Astrocyte (in vitro differentiated cells and primary cell): Measurements from ENCODE around the gene AQP6. TPM values are rescaled to one million over a fixed set of nuclear protein-coding genes. Genes with fewer than 3 reads are reported as not detected.
"Not testable (repeated sequence)": the region's sequence is repeated elsewhere in the genome, so short reads cannot be mapped to it uniquely, and the experiment has no call there.

ENCODE experiments used
- DNase-seq: peaks from one replicate; pipeline ENCODE4 v3.0.0-alpha.2; 2010; ENCODE audit warnings: low read depth
- FAIRE-seq: peaks from 2 replicates; lab custom pipeline; 2011; peaks lifted over from hg19 to GRCh38; lab: Jason Lieb, UNC
- H2AFZ ChIP-seq: 2 replicates; pipeline ENCODE4 v1.6.0; 2012; ENCODE audit warnings: low read depth, low read length, inconsistent platforms
- H3K27ac ChIP-seq: 2 replicates; pipeline ENCODE4 v1.5.1; 2011; ENCODE audit warnings: low read depth, low read length, inconsistent platforms
- H3K27me3 ChIP-seq: 2 replicates; pipeline ENCODE4 v1.6.0; 2011; ENCODE audit warnings: low read length, inconsistent platforms; ENCODE audit not compliant: insufficient read depth
- H3K36me3 ChIP-seq: 2 replicates; pipeline ENCODE4 v1.5.1; 2011; ENCODE audit warnings: low read length, inconsistent platforms; ENCODE audit not compliant: insufficient read depth
- H3K4me1 ChIP-seq: 2 replicates; pipeline ENCODE4 v1.5.1; 2011; ENCODE audit warnings: low read length, inconsistent platforms; ENCODE audit not compliant: insufficient read depth
- H3K4me2 ChIP-seq: 2 replicates; pipeline ENCODE4 v1.6.0; 2012; ENCODE audit warnings: low read length, inconsistent platforms
- H3K4me3 ChIP-seq: 2 replicates; pipeline ENCODE4 v1.5.1; 2011; ENCODE audit warnings: low read depth, mild to moderate bottlenecking, low read length, inconsistent platforms; ENCODE audit not compliant: insufficient read depth
- H3K79me2 ChIP-seq: 2 replicates; pipeline ENCODE4 v1.6.0; 2012; ENCODE audit warnings: mild to moderate bottlenecking, low read length, inconsistent platforms; ENCODE audit not compliant: insufficient read depth
- H3K9ac ChIP-seq: 2 replicates; pipeline ENCODE4 v1.6.0; 2012; ENCODE audit warnings: mild to moderate bottlenecking, low read length, inconsistent platforms
- H3K9me3 ChIP-seq: 2 replicates; pipeline ENCODE4 v1.5.1; 2012; ENCODE audit warnings: low read depth, mild to moderate bottlenecking, low read length, inconsistent platforms; ENCODE audit not compliant: insufficient read depth
- H4K20me1 ChIP-seq: 2 replicates; pipeline ENCODE4 v1.6.0; 2012; ENCODE audit warnings: low read length, inconsistent platforms; ENCODE audit not compliant: insufficient read depth
- H3K27ac Mint-ChIP-seq: one replicate; pipeline ENCODE4 v1.8.0; 2021; ENCODE audit warnings: mild to moderate bottlenecking, mixed read lengths; ENCODE audit not compliant: unreplicated experiment
- H3K27me3 Mint-ChIP-seq: one replicate; pipeline ENCODE4 v1.8.0; 2021; ENCODE audit warnings: low read depth, mixed read lengths; ENCODE audit not compliant: unreplicated experiment
- H3K36me3 Mint-ChIP-seq: one replicate; pipeline ENCODE4 v1.8.0; 2021; ENCODE audit warnings: low read depth, mixed read lengths; ENCODE audit not compliant: unreplicated experiment
- H3K4me1 Mint-ChIP-seq: one replicate; pipeline ENCODE4 v1.8.0; 2021; ENCODE audit warnings: low read depth, mixed read lengths; ENCODE audit not compliant: unreplicated experiment
- H3K4me3 Mint-ChIP-seq: one replicate; pipeline ENCODE4 v1.8.0; 2021; ENCODE audit warnings: mild to moderate bottlenecking, moderate library complexity, mixed read lengths; ENCODE audit not compliant: unreplicated experiment
- H3K9me3 Mint-ChIP-seq: one replicate; pipeline ENCODE4 v1.8.0; 2021; ENCODE audit warnings: mild to moderate bottlenecking, mixed read lengths; ENCODE audit not compliant: unreplicated experiment
- CTCF ChIP-seq: IDR thresholded peaks from 2 replicates; pipeline ENCODE4 v1.5.1; 2011; ENCODE audit warnings: low read depth, mild to moderate bottlenecking, inconsistent platforms, low read length, moderate library complexity; ENCODE audit not compliant: insufficient read depth
- EZH2 ChIP-seq: IDR thresholded peaks from 2 replicates; pipeline ENCODE4 v1.6.1; 2012; ENCODE audit warnings: mild to moderate bottlenecking, low read length, inconsistent platforms; ENCODE audit not compliant: insufficient read depth
- total RNA-seq: library from RNA; stranded (reverse); gene quantifications from 2 replicates; pipeline ENCODE4 v1.2.1, GENCODE V29; 2021

Gene AQP6
- total RNA-seq, 1 donor from 2014 or later, result not detected

- no peaks in the 10 kb centered on the region for H3K9me3 ChIP-seq
- peaks cover 7% of the 10 kb centered on the region for H3K36me3 Mint-ChIP-seq
- no peak overlapping the region for H3K4me3 ChIP-seq
- H2AFZ ChIP-seq, result no peak overlapping the region
- H4K20me1 ChIP-seq, result no peaks in the 10 kb centered on the region
- no peak overlapping the region for H3K27ac ChIP-seq
- no peak overlapping the region for H3K27ac Mint-ChIP-seq
- DNase-seq, result no peak
- no peaks in the 10 kb centered on the region for H3K27me3 ChIP-seq
- H3K36me3 ChIP-seq, result peaks cover 25% of the 10 kb centered on the region
- H3K4me1 Mint-ChIP-seq, result peaks cover 27% of the 10 kb centered on the region
- FAIRE-seq, result no peak
- no peak overlapping the region for H3K4me3 Mint-ChIP-seq
- no peak overlapping the region for H3K4me2 ChIP-seq
- no peaks in the 10 kb centered on the region for H3K9me3 Mint-ChIP-seq
- no peak overlapping the region for H3K9ac ChIP-seq
- peaks cover 14% of the 10 kb centered on the region for H3K4me1 ChIP-seq
- no peak for TF ChIP-seq EZH2
- TF ChIP-seq CTCF, result no peak
- no peaks in the 10 kb centered on the region for H3K27me3 Mint-ChIP-seq
- no peaks in the 10 kb centered on the region for H3K79me2 ChIP-seq
These were observed 15.0 kb downstream of the AQP6 start for GRCh38 chr12:49987625-49988303.

- H3K4me1 Mint-ChIP-seq, result peaks cover 20% of the 10 kb centered on the region
- H3K36me3 Mint-ChIP-seq, H3K27ac Mint-ChIP-seq, H3K27me3 ChIP-seq, H3K4me2 ChIP-seq, H3K9ac ChIP-seq, DNase-seq, H3K9me3 Mint-ChIP-seq, H3K4me3 ChIP-seq, H3K4me3 Mint-ChIP-seq, H3K27me3 Mint-ChIP-seq, FAIRE-seq, H3K4me1 ChIP-seq, H3K79me2 ChIP-seq, H4K20me1 ChIP-seq, H3K27ac ChIP-seq, H2AFZ ChIP-seq, H3K9me3 ChIP-seq: not testable (repeated sequence)
- peaks cover 27% of the 10 kb centered on the region for H3K36me3 ChIP-seq
These were observed 16.7 kb downstream of the AQP6 start for GRCh38 chr12:49989400-49989799.

- no peak overlapping the region for H3K27ac Mint-ChIP-seq
- H3K4me3 Mint-ChIP-seq, result no peak overlapping the region
- peaks cover 11% of the 10 kb centered on the region for H3K4me1 Mint-ChIP-seq
- Histone ChIP-seq H4K20me1 (no peaks in the 10 kb centered on the region), H3K9me3 (no peaks in the 10 kb centered on the region), H3K79me2 (no peaks in the 10 kb centered on the region), H3K27ac (no peak overlapping the region), H3K36me3 (peaks cover 29% of the 10 kb centered on the region), H2AFZ (no peak overlapping the region), H3K27me3 (no peaks in the 10 kb centered on the region), H3K4me1 (no peaks in the 10 kb centered on the region), H3K9ac (no peak overlapping the region), H3K4me2 (no peak overlapping the region), H3K4me3 (no peak overlapping the region)
- DNase-seq (no peak), FAIRE-seq (no peak)
- H3K27me3 Mint-ChIP-seq, result no peaks in the 10 kb centered on the region
- H3K9me3 Mint-ChIP-seq, result no peaks in the 10 kb centered on the region
- TF ChIP-seq EZH2 (no peak), CTCF (no peak)
- H3K36me3 Mint-ChIP-seq, result peaks cover 11% of the 10 kb centered on the region
These were observed 17.5 kb downstream of the AQP6 start for GRCh38 chr12:49990273-49990672.
